ENCODE data around the gene METTL16.

GRCh38 chr17:2393954-2394749 lies 117.5 kb downstream of the METTL16 start:
- TF ChIP-seq CTCF (IDR thresholded peaks at IDR 0.05; ENCODE audit: insufficient read depth, low read length, poor library complexity, severe bottlenecking) (no peak), EZH2phosphoT487 (conservative IDR thresholded peaks at IDR 0.05; ENCODE audit: low read length) (no peak)
